ENCODE results near the gene SMPD3.

GRCh38 chr16:68379472-68380347, 68.6 kb downstream of the SMPD3 start:
- TF ChIP-seq POLR2A (IDR thresholded peaks at IDR 0.05; ENCODE audit: low read length) (no peak), GATA1 (IDR thresholded peaks at IDR 0.05; ENCODE audit: low read depth, low read length) (no peak)

Measured in erythroblast (primary cell).